HG02938 (cell line): ENCODE data around the gene NAAA.
"Not testable (repeated sequence)": the region's sequence is repeated elsewhere in the genome, so short reads cannot be mapped to it uniquely, and the experiment has no call there.

Source experiments
- ATAC-seq: cut with Tn5 transposase; IDR thresholded peaks from one replicate; pipeline ENCODE4 v1.9.1; 2021; ENCODE audit warnings: mild to moderate bottlenecking, moderate library complexity; ENCODE audit not compliant: unreplicated experiment

NAAA gene

GRCh38 chr4:75920327-75920726, 20.5 kb downstream of the NAAA start:
- no peak for ATAC-seq

GRCh38 chr4:75919920-75920319, 20.9 kb downstream of the NAAA start:
- no peak for ATAC-seq

GRCh38 chr4:75916091-75916661, 24.6 kb downstream of the NAAA start:
- ATAC-seq = no peak

- no peak for ATAC-seq
These were observed 27.8 kb downstream of the NAAA start for GRCh38 chr4:75912968-75913367.

GRCh38 chr4:75910831-75911230, 30.0 kb downstream of the NAAA start:
- ATAC-seq = not testable (repeated sequence)

- no peak for ATAC-seq
These were observed 31.4 kb downstream of the NAAA start for GRCh38 chr4:75909405-75909804.

- no peak for ATAC-seq
These were observed 32.3 kb downstream of the NAAA start for GRCh38 chr4:75908555-75908954.

- ATAC-seq = no peak
These were observed 32.8 kb downstream of the NAAA start for GRCh38 chr4:75907966-75908365.

GRCh38 chr4:75904076-75904475, 36.7 kb downstream of the NAAA start:
- ATAC-seq = no peak

- no peak for ATAC-seq
These were observed 38.5 kb downstream of the NAAA start, which contains the start of gene PPEF2 for GRCh38 chr4:75902352-75902751. Gene PPEF2, minus strand, starts transcription at chr4:75902452. Its CDS starts 6,127 bp downstream, at chr4:75896325.

GRCh38 chr4:75898536-75898935, 42.3 kb downstream of the NAAA start:
- ATAC-seq = no peak

- ATAC-seq = no peak
These were observed 45.0 kb downstream of the NAAA start for GRCh38 chr4:75895744-75896314.

GRCh38 chr4:75892508-75892907, 48.3 kb downstream of the NAAA start:
- no peak for ATAC-seq

- ATAC-seq = no peak
These were observed 49.2 kb downstream of the NAAA start for GRCh38 chr4:75891611-75892010.

- no peak for ATAC-seq
These were observed 51.1 kb downstream of the NAAA start for GRCh38 chr4:75889537-75890199.

- no peak for ATAC-seq
These were observed 54.7 kb downstream of the NAAA start for GRCh38 chr4:75886104-75886503.

- no peak for ATAC-seq
These were observed 59.3 kb downstream of the NAAA start for GRCh38 chr4:75881476-75881875.

GRCh38 chr4:75880278-75880677, 60.5 kb downstream of the NAAA start:
- ATAC-seq = no peak

GRCh38 chr4:75878246-75878756, 62.5 kb downstream of the NAAA start:
- no peak for ATAC-seq

- ATAC-seq = no peak
These were observed 64.6 kb downstream of the NAAA start for GRCh38 chr4:75876218-75876617.

- no peak for ATAC-seq
These were observed 71.7 kb downstream of the NAAA start for GRCh38 chr4:75869100-75869499.

GRCh38 chr4:75867130-75867529, 73.7 kb downstream of the NAAA start:
- no peak for ATAC-seq
